Activated gamma-delta T cell treated with Interleukin-2 at 50 U/mL for 16 hours (primary cell): Measurements from ENCODE around the gene NCAN.

ENCODE experiments used
- DNase-seq: peaks from one replicate; pipeline ENCODE4 v3.0.0-alpha.2; 2020

NCAN gene

DNA sequence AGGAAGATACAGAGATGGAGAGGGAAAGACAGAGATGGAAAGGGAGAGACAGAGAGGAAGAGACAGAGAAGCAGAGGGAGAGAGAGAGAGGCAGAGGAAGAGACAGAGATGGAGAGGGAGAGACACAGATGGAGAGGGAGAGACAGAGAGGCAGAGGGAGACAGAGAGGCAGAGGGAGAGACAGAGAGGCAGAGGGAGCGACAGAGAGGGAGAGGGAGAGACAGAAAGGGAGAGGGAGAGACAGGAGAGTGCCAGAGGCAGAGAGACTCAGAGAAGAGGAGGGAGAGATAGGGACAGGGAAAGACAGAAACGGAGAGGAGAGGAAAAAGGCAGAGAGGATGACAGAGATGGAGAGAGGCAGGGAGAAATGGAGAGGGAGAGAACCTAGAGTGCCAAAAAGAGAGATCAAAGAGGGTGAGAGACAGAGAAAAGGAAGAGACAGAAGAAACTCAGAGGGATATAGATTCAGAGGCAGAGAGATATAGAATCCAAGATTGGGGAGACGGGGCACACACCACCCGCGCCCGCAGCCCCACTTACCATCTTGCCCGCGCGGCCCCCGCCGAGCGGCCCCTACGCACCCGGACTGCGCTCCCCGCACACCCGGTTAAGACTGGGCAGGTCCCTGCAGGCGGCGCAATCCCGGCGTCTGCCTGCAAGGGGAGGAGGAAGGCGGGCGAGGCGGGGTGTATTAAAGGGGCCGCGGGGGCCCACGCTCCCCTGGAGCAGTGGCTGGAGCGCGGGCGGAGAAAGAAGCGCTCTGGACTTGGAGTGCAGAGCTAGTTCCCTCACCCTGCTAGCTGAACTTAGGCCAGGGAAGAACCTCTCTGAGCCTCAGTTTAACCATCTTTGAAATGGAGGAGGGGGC is 50.7 kb downstream of the NCAN start:
- DNase-seq = no peak

DNA sequence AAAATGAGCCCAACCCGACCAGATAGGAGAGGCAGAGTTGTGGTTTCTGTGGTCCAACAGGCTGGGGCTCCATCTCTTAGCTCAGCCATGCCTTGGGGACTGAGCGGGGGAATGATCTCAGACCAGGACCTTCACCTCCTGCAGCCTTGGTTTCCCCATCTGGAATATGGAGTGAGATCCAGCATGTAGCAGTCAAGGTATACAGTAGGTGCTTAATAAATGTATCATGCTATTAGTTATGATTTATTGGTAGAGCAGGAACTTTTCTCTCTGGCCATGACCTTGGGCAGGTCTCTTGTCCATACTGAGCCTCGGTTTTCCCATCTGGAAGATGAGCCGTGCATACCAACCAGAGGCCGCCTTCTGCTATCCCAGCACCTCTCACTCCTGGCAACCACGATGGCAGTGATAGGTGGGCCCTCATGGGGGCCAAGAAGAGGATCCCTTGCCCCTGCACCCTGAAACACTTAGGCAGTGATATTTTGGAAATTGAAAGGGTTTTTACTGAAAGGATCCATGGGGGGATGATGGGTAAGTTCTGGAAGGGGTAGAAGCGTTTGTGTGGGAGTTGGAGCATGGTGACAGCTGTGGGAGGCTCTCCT is 52.2 kb downstream of the NCAN start:
- no peak for DNase-seq

DNA sequence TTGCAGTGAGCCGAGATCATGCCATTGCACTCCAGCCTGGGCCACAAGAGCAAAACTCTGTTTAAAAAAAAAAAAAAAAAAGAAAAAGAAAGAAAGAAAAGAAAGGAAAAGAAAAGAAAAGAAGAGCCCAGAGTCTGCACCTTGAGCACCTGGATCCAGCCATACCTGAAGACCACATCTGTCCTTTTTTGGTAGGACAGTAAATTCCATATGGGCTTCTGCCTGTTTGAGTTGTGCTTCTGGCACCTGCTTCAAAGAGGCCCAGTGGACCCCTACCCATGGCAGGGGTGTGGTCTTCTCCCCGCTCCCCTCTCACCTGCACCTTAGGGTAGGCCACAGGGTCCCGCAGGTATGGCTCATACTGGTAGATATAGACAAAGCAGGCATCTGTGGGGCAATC is 55.5 kb downstream of the NCAN start:
- no peak for DNase-seq

DNA sequence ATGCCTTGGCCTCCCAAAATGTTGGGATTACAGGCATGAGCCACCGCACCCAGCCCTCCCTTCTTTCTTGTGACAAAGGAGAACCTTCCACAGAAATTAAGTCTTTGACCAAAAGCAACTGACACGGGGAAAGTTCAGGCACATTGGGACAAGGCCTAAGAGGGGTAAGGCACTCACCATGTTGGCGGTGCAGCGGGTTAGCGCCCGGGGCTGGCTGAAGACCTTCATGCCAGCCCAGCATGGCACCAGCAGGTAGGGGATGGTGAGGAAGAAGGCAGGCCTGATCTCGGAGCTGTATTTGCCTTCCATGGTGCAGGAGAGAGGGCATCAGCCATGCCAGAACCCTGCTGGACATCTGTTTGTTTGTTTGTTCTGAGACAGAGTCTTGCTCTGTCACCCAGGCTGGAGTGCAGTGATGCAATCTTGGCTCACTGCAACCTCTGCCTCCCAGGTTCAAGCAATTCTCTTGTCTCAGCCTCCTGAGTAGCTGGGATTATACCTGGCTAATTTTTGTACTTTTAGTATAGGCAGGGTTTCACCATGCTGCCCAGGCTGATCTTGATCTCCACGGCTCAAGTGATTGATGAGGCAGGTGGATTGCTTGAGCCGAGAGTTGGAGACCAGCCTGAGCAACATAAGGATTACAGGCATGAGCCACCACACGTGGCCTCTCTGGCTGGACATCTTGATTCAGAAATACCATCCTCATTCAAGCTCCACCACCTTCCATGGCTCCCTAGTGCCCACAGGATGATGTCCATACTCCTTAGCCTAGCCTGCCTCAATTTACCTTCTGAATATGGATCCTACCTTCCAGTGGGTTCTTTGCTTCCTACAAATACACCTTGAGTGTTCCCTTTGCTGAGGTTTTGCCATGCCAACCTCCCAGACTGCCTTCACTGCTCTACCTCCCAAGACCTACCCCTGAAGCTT is 57.0 kb downstream of the NCAN start:
- DNase-seq = no peak

DNA sequence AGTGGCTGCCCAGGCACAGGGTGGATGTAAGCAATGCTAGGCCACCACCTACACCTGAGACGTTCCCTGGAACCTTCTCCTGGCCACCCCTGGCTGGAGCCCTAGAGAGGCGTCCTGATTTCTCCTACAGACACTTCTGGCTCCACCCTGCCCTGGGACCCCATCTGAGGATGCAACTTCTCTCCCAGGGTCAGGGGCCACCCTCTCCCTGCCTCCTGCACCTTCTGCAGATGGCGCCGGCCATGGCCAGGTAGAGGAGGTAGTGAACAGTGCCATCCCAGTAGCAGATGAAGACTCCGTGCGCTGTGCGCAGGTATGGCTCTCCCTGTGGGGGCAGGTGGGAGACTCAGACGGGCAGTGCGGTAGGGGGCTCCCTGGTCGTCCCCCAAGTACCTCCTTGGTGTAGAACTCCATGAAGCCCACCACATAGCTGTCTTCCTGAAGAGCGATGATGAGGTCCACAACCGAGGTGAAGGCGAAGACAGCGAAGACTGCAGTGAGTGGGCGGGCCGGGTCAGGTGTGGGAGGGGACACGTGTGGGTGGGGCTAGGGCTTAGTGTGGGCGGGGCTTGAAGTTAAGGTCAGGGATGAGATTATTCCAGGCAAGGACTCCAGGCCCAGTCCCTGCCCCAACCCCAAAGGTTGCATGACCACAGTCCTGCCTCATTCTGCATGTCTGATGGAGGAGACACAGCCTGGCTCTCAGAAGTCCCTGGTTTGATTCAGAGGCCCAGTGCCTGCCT is 58.4 kb downstream of the NCAN start:
- DNase-seq = no peak

DNA sequence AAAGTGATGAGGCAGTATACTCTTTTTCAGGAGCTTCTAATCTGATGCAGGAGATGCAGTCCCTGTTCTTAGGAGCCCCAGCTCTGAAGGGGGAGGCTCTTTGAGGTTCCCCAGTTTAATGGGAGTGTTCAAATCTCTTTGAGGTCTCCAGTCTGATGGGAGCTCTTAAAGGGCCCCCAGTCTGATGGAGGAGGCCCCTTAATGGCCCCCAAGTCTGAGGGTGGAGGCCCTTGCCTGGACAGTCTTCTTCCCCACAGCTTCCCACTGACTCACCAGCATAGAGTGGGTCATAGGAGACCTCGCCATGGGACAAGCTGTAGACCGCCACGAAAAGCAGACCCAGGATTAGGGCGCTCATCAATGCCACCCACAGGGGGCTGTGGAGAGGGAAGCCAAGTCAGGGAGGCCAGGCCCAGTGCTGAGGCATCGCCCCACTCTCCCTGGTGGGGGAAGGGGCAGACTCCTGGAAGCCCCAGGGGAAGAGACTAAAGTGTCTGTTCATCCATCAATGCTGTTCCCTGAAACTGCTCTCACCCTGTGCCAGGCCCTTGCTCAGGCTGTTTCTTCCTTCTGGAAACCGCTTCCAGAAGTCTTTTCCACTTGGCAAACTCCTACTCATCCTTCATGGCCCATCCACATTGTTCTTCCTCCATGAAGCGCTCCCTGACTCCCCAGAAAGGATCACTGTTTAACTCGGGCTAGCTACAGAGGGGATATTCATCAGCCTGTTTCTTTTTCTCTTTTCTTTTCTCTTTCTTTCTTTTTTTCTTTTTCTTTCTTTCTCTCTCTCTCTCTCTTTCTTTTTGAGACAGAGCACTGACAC is 59.2 kb downstream of the NCAN start:
- DNase-seq = no peak

DNA sequence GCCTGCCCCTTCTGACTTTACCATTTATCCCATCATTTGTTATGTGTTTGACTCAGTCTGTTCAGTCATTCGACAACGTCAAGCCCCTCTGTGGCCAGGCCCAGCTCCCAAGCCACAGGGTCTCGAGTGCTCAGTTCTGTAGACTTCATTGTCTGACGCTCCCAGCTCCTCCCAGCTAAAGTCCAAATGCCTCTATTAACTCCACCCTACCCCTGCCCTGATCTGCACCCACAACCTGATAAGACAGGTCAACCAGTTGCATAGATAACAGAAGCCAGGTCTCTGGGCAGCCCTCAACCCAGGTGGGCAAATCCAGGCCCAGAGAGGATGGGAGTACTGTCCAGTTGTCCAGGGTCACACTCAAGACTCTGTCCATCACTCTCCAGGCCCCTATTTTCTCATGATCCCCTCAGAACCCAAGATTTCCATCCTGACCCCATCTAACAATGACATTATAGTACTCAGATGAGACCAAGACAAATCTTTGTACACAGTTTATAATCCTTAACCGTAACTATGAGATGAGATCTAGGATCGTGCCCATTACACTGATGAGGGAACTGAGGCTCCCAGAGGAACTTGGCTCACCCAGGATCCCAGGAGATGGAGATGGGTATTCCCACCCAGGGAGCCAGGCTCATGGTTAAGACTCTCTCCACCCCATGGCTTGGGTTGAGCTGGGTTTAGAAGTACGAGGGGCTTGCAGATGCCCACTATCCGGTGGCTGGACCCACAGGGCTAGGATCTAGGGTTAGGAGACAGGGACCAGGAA is 60.3 kb downstream of the NCAN start:
- DNase-seq = no peak

DNA sequence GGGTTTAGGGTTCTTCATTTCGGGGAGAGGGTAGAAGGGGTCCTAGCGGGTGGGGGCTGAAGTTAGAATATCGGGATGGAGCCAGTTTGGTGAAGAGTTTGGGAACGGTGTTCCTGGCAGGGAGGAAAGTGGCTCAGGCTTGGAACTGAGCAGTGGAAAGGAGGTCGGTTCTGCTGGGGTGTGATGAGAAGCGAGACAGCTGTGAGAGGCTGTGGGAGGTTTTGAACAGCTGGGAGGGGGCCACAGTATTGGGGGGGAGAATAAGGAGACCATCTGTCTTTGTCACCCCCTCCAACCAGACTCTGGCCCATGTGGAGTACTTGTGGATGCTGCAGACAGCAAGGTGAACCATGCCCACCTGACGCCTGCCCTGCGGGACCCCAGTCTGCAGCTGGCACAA is 62.4 kb downstream of the NCAN start:
- DNase-seq = no peak

DNA sequence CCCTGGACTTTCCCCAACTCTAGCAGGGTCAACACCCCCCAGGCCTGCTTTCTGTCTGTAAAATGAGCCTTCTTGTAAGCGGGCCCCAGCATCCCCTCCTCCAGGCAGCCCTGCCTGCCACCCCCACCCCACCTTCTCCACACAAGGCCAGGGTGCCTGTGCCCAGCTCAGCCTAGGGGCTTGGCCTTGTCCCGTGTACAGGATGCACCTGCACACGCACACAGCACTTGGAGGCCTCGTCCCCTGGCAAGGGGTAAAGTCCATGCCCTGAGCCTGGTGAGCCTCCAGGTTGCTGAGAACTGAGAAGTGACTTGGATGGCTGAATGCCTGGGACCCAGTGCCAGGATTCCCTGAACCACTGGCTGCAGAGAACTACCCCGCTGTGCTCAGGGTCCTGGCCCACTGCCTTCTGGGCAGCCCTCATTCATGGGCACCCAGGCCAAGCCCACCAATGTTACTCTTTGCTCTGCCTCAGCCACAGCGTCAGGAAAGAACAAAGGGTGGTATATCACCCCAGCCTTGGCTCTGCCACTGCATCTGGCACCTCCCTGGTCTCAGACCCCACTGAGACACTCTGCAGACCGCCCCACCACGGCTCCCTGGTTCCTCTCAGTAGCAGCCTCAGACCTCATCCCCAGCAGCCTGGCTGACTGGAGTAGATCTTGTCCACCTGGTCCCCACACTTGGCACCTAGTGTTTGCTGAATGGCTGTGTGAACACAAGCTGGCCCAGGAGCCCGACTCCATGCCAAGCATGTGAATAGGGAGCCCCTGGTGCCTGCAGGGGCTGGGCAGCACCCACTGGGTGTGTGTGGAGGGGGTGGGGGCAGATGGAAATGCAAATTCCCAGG is 63.2 kb downstream of the NCAN start:
- DNase-seq = no peak

DNA sequence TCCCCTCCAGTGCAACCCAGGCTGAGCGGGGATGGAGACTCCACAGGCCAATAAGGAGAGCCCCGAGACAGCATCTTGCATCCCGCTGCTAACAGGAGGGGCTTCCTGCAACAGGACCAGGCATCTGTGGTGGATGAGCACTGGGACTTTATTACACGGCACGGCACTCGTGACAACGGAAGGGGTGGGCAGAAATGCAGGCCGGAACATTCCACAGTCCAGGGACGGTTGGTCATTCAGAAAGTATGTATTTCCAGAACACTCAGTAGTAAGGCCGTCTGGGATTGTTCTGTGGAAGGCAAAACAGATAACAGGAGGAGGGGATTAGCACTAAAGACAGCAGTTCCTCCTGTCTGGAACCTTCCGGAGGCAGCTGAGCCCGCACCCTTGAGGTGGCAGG is 64.6 kb downstream of the NCAN start:
- DNase-seq = no peak

DNA sequence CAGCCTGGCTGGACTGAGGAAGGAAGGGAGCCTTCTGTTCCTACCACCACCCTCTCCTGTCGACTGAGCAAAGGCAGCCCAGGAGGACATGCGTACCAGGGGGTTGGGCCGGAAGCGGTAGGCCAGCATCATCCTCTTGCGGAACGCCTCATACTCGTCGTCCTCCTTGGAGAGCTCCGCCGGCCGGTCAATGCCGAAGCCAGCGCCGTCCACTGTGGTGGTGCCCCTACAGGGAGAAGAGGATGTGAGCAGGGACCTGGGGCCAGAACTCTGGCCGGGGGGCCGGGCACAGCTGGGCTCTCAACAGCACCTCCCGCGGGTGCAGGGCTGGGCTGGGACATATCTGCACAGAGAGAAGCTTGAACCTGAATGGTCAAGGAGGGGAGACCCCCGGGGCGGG is 65.1 kb downstream of the NCAN start:
- DNase-seq = no peak

DNA sequence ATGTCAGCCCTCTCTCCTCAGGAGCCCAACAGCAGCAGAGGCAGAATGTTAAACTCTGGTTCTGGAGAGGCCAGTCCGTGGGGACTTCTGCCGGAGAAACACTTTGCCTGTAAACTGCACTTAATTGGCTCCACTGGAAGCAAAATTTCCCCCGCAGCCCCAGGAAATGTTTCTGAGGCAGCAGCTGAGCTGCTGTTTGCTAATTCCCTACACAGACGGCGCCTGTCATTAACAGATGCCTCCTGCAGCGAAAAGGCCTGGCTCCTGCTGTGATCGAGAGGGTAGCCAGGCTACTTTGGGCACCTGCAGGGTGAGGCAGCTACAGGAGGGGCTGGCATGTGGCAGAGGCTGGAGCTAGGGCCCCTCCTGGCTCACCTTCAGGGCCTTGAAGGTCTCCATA is 66.6 kb downstream of the NCAN start:
- DNase-seq = no peak

DNA sequence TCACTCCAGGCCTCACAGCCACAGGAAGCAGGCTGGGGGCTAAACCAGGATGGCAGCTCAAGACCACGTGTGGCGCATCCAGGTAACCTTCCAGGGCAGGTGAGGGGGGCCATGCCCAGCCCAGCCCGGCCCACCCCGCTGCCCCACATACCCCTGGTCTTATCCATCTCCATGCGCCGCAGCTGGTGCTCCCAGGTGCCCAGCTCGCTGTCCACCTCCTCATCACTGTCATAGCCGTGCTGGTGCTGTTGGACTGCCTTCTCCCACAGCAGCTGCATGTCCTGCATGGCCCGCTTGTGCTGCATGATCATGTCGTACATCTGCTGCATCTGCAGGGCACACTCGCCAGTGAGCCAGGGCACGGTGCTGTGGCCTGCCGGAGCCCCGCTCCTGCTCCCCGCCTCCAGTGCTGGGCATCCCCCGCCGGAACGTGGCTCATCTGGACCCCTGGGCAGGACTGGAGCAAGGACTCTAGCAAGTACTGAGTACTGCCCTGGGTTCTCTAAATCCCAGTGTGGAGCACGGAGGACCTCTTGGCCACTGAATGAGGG is 67.4 kb downstream of the NCAN start:
- no peak for DNase-seq

DNA sequence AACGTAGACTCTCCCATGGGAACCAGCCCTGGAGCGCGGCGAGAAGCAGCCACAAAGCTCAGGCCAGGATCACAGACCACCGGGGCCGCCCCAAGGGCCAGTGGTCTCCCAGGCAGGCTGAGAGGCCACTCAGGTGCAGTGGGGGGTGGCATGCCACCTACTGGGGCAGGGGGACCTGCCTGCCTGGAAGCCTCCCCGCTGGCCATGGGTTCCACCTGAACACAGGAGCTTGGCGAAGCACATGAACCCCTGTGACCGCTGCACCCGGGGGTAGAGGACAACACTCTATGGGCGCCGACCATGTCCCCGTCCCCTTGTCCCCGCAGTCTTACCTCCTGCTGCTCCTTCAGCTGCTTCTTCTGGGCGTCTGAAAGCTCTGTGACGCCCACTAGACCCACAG is 68.1 kb downstream of the NCAN start:
- no peak for DNase-seq

DNA sequence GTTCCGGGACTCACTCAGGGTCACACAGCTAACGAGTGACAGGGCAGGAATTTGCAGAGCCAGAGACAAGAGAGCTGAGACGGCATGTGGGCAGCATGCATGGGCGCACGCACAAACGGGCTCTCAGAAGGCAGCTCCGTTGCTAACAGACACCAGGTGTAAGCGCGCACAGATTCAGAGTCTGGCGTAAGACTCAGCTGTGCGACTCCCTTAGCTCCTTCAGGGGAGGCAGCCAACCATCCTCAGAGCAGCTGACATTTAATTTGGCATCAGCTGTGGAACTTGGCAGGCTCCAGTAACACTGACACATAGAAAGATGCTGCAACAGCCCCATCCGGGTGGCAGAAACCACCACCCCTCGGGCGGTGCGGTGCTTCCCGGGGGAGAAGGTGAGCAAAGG is 68.8 kb downstream of the NCAN start:
- DNase-seq = no peak

DNA sequence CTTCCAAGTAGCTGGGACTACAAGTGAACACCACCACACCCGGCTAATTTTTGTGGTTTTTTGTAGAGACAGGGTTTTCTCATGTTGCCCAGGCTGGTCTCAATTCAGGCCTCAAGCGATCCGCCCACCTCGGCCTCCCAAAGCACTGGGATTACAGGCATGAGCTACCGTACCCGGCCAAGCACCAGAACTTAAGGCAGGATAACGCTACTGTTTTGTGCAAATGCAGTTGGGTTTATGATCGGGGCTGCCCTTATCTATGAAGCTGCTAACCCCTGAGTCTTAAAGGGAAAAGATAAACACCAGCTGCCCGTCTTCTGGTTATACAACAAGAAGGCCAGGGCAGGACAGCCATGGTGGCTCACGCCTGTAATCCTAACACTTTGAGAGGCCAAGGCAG is 73.9 kb downstream of the NCAN start:
- no peak for DNase-seq

DNA sequence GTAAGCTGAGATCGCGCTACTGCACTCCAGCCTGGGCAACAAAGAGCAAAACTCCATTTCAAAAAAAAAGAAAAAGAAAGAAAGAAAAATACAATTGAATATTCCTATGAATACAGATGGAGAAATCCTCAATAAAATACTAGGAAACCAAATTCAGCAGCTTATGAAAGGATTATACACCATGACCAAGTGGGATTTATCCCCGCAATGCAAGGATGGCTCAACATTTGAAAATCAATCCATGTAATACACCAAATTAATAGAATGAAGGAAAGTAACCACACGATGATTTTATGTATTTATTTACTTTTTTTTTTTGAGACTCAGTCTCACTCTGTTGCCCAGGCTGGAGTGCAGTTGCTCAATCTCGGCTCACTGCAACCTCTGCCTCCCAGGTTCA is 80.8 kb downstream of the NCAN start:
- no peak for DNase-seq

DNA sequence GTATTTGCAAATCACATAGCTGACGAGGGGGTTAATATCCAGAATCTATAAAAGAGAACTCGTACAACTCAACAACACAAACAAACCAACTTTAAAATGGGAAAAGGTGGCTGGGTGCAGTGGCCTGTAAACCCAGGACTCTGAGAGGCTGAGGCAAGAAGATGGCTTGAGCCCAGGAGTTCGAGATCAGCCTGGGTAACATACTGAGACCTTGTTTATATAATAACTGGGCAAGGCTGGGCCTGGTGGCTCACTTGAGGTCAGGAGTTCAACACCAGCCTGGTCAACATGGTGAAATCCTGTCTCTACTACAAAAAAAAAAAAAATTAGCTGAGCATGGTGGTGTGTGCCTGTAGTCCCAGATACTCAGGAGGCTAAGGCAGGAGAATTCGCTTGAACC is 83.2 kb downstream of the NCAN start:
- DNase-seq = no peak

DNA sequence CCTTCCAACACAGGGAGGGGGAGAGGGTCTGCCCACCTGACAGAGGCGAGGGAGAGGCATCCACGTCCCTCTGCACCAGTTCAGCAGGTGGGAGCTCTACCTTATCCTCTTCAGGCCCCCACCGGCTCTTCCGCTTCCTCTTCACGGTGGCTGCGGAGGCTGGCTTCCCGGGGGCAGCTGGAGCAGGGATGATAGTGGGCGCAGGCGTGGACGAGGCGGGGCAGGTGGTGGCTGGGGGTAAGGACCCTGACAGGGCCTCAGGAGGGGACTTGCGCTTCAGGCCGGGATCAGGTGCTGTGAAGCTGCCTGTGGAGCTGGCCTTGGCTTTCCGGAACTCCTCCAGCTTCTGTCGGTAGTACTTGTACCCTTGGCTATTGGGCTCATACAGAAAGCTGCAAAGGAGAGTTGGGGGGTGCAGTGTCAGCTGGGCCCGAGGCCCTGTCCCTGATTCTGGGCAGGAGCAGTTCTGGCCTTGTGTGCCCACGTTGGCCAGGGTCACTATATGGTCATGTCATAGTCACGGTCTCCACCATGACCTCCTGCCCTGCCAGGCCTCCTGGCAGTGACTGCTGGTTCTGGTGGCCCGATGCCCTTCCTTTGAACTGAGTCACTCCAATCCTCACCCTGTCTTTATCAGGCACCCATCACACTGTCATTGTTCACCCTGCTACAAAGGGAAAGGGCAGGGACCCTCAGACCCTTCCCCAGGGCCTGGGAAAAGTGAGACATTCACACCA is 85.4 kb downstream of the NCAN start:
- DNase-seq = no peak
